Naive thymus-derived CD4-positive, alpha-beta T cell (primary cell): ENCODE measurements around the gene NPEPPS. TPM values are rescaled to one million over a fixed set of nuclear protein-coding genes. Genes with fewer than 3 reads are reported as not detected.
A peak's percentile ranks its signal among the peaks of the same experiment; 100 is the strongest.
"Not testable (repeated sequence)": the region's sequence is repeated elsewhere in the genome, so short reads cannot be mapped to it uniquely, and the experiment has no call there.

Source experiments
- ATAC-seq: fragments of 150-1000 bp; cut with Tn5 transposase; 2 replicates; pipeline ENCODE4 v1.10.0; 2021; ENCODE audit warnings: mild to moderate bottlenecking, moderate library complexity
- CTCF ChIA-PET: fragments of 350-600 bp; sonication (Branson Sonifier 250); formaldehyde crosslinking; loops from one replicate; lab custom pipeline; 2021; ENCODE audit warnings: antibody characterized with exemption; lab: Charles Lee
- POLR2A ChIA-PET: fragments of 350-600 bp; sonication (Branson Sonifier 250); formaldehyde crosslinking; loops from one replicate; lab custom pipeline; 2021; ENCODE audit warnings: antibody characterized with exemption, inconsistent platforms; lab: Charles Lee
- DNase-seq, 9 donors: peaks; one replicate each; pipeline versions ENCODE4 v3.0.0 to v3.0.0-alpha.2; 2020 to 2022; ENCODE audit warnings: mixed read lengths in 1 of 9
- H3K27ac ChIP-seq: one replicate; pipeline ENCODE4 v1.7.0; 2013; ENCODE audit warnings: mild to moderate bottlenecking, low read depth, low read length, moderate library complexity
- H3K27me3 ChIP-seq, 2 donors: one replicate each; pipeline ENCODE4 v1.7.0; 2013; ENCODE audit warnings: low read length in 2 of 2, mild to moderate bottlenecking in 2 of 2, moderate library complexity in 2 of 2; ENCODE audit not compliant: control insufficient read depth in 2 of 2, insufficient read depth in 2 of 2
- H3K36me3 ChIP-seq, 3 experiments: 1 replicate in 2 of 3; 2 replicates in 1 of 3; pipeline ENCODE4 v1.7.0; 2013; ENCODE audit warnings: low read length in 3 of 3, mild to moderate bottlenecking in 3 of 3, moderate library complexity in 1 of 3; ENCODE audit not compliant: insufficient read depth in 3 of 3, control insufficient read depth in 2 of 3
- H3K4me1 ChIP-seq, 2 donors: one replicate each; pipeline ENCODE4 v1.7.0; 2013; ENCODE audit warnings: low read length in 2 of 2, mild to moderate bottlenecking in 2 of 2, moderate library complexity in 1 of 2; ENCODE audit not compliant: control insufficient read depth in 2 of 2, insufficient read depth in 2 of 2
- H3K4me3 ChIP-seq: 2 replicates; pipeline ENCODE4 v1.7.0; 2013; ENCODE audit warnings: mild to moderate bottlenecking, low read length
- H3K9me3 ChIP-seq, 3 experiments: 1 replicate in 2 of 3; 2 replicates in 1 of 3; pipeline ENCODE4 v1.7.0; 2013; ENCODE audit warnings: low read length in 3 of 3; ENCODE audit not compliant: control insufficient read depth in 2 of 3
- H3K27ac Mint-ChIP-seq, 9 donors: one replicate each; pipeline ENCODE4 v1.8.0; 2020 to 2022; ENCODE audit warnings: mixed read lengths in 9 of 9, mild to moderate bottlenecking in 8 of 9, moderate library complexity in 5 of 9, inconsistent platforms in 2 of 9
- H3K27me3 Mint-ChIP-seq, 5 donors: one replicate each; pipeline ENCODE4 v1.8.0; 2021 to 2022; ENCODE audit warnings: mixed read lengths in 5 of 5, mild to moderate bottlenecking in 1 of 5
- H3K36me3 Mint-ChIP-seq, 5 donors: one replicate each; pipeline ENCODE4 v1.8.0; 2020 to 2022; ENCODE audit warnings: mixed read lengths in 5 of 5, mild to moderate bottlenecking in 3 of 5, inconsistent platforms in 1 of 5
- H3K4me1 Mint-ChIP-seq, 7 donors: one replicate each; pipeline ENCODE4 v1.8.0; 2020 to 2022; ENCODE audit warnings: mixed read lengths in 7 of 7, mild to moderate bottlenecking in 3 of 7, inconsistent platforms in 1 of 7
- H3K4me3 Mint-ChIP-seq, 10 donors: one replicate each; pipeline ENCODE4 v1.8.0; 2020 to 2022; ENCODE audit warnings: mild to moderate bottlenecking in 10 of 10, mixed read lengths in 10 of 10, moderate library complexity in 6 of 10, inconsistent platforms in 2 of 10
- H3K9me3 Mint-ChIP-seq, 11 donors: one replicate each; pipeline ENCODE4 v1.8.0; 2020 to 2022; ENCODE audit warnings: mixed read lengths in 11 of 11, mild to moderate bottlenecking in 4 of 11, inconsistent platforms in 1 of 11, moderate library complexity in 1 of 11
- intact Hi-C, 2 donors: fragments of 100-400 bp; cut with micrococcal nuclease; formaldehyde crosslinking; loops; one replicate each; pipeline ENCODE4 v1.15.1; 2023
- polyA plus RNA-seq, 2 donors: library from polyadenylated mRNA; unstranded; fragments of 300-500 nt; fragmentation: Illumina TruSeq; gene quantifications; one replicate each; pipeline ENCODE4 v1.2.3, GENCODE V29; 2021
- total RNA-seq, 6 experiments: library from RNA in 5 of 6; stranded (reverse) in 5 of 6; gene quantifications; 1 replicate in 5 of 6; 2 replicates in 1 of 6; pipeline ENCODE4 v1.2.3 and lab custom pipeline; 2021 to 2026

The NPEPPS gene
- total and polyA plus RNA-seq, 7 experiments from 2014 or later = 33.6 to 129 (median 87.6) TPM

DNA sequence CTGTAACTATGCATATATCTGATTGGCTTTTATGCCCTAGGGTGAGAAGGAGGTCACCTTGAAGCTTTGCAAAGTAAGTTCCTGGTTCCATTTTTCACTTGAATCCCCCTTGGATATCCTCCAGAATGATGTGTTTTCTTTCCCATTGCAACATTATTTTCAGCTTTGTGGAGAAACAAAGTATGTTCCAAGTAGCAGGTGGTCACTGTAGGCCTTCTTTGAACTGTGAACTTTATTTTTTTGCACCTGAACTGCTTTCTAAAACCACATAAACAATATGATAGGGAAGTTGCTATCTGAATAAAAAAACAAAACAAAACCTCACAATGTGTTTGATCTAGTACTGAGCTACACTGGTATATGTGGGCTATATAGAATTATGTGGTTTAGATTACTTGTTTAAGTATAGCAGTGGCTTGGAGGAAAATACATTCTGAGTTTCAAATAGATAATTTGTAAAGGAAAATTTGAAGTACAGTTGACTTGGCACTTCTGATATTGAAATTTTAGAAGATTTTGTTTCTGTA, 29.7 kb downstream of the NPEPPS start:
- DNase-seq = peak in 1 of 9 donors; percentile 3
- ATAC-seq = peak; percentile 36

DNA sequence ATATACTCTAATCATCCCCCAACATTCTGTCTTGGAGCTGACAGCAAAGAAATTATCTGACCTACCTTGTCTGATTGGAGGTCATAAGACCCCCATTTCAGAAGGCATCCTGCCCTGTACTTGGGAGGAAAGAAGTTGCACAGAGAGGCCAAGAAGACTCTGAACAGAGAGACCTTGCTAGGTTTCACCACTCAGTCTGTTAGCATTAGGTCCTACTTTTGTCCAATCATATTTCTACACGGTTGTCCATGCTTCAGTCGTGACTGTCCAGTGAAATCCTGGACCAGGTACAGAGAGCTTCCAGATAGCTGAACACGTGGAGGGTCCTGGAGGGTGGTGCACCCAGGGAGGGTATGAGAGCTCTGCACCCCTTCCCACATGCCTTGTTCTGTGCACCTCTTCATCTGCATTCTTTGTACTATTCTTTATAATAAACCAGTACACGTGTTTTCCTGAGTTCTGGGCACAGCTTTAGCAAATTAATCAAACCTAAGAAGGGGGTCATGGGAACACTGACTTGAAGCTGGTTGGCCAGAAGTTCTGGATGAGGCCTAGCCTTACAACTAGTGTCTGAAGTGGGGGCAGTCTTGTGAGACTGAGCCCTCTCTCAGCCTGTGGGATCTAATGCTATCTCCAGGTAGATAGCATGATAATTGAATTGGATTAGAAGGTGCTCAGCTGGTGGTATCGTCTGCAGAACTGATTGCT, 30.9 kb downstream of the NPEPPS start:
- H3K4me3 ChIP-seq, ATAC-seq, H3K36me3 Mint-ChIP-seq, DNase-seq, H3K27me3 ChIP-seq, H3K27ac ChIP-seq, H3K9me3 Mint-ChIP-seq, POLR2A ChIA-PET, H3K9me3 ChIP-seq, H3K27me3 Mint-ChIP-seq, CTCF ChIA-PET, intact Hi-C loops, H3K36me3 ChIP-seq, H3K4me1 ChIP-seq: not testable (repeated sequence)
- peak overlapping the region in 8 of 9 donors; percentile 51 to 90 (median 60) for H3K27ac Mint-ChIP-seq
- peak overlapping the region in 1 of 10 donors; percentile 7 for H3K4me3 Mint-ChIP-seq
- H3K4me1 Mint-ChIP-seq = peaks cover 11 to 25% (median 20%) of the 10 kb centered on the region in 7 donors

More for the DNA sequence above, 29.7 kb downstream of the NPEPPS start:
- H3K9me3 Mint-ChIP-seq, H3K4me1 ChIP-seq, H3K36me3 Mint-ChIP-seq, H3K4me3 ChIP-seq, H3K9me3 ChIP-seq, CTCF ChIA-PET, H3K27me3 Mint-ChIP-seq, H3K27ac ChIP-seq, intact Hi-C loops, H3K36me3 ChIP-seq, H3K27me3 ChIP-seq, H3K4me3 Mint-ChIP-seq, POLR2A ChIA-PET: not testable (repeated sequence)
- Mint-ChIP-seq H3K27ac (peak overlapping the region in 2 of 9 donors; percentile 32 to 85), H3K4me1 (peaks cover 11 to 24% (median 20%) of the 10 kb centered on the region in 7 donors)

DNA sequence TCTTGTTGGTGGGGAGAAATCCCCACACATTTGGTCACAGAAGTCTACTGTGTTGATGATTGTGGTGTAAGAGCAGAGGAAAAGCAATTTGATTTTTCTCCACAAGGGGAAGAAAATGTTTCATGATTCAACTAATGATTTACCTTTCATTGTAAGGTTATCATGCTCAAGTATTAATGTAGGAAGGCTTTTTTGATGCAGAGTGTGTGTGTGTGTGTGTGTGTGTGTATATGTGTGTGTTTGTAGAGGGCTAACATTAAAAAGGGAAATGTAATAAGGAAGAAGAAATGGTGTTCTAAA, 31.4 kb downstream of the NPEPPS start:
- DNase-seq, ATAC-seq, H3K36me3 Mint-ChIP-seq, H3K4me3 ChIP-seq, H3K27me3 ChIP-seq, H3K4me1 ChIP-seq, H3K9me3 Mint-ChIP-seq, H3K36me3 ChIP-seq, H3K27ac ChIP-seq, H3K4me3 Mint-ChIP-seq, CTCF ChIA-PET, POLR2A ChIA-PET, intact Hi-C loops, H3K27me3 Mint-ChIP-seq, H3K9me3 ChIP-seq: not testable (repeated sequence)
- peaks cover 11 to 30% (median 24%) of the 10 kb centered on the region in 7 donors for H3K4me1 Mint-ChIP-seq
- peak overlapping the region in 2 of 9 donors; percentile 80 to 85 for H3K27ac Mint-ChIP-seq

DNA sequence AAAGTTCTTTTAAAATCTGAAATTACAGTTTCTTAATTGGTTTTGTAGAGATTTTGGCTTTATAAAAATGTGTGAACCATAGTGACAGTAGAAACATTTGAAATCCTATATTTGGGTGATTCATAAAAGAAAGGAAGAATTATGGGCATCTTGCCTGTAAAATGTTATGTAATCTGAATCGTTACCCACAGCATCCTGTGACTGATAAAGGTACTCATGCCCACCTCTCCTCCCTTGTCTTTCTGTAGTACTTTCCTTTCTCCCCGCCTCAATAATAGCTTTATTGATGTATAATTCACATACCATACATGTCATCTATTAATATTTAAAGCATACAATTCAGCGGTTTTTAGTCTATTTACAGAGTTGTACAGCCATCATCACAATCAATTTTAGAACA, 36.4 kb downstream of the NPEPPS start:
- H3K4me3 Mint-ChIP-seq = not testable (repeated sequence)

DNA sequence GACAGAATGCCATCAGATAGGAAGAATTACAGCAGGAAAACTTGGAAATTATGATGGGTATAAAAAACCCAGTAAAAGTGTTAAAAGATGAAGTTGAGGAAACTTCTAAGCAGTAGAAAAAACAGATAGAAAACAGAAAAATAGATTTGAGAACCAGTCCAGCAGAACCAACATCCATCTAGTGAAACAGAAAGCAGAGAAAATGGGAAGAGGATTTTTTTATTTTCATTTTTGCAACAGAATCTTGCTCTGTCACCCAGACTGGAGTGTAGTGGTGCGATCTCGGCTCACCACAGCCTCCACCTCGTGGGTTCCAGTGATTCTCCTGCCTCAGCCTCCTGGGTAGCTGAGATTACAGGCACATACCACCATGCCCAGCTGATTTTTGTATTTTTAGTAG, 41.7 kb downstream of the NPEPPS start:
- POLR2A ChIA-PET, intact Hi-C loops, H3K9me3 Mint-ChIP-seq, DNase-seq, H3K4me3 Mint-ChIP-seq, H3K27me3 ChIP-seq, H3K27me3 Mint-ChIP-seq, CTCF ChIA-PET, H3K4me3 ChIP-seq, H3K9me3 ChIP-seq, ATAC-seq, H3K36me3 ChIP-seq, H3K27ac ChIP-seq, H3K4me1 ChIP-seq: not testable (repeated sequence)
- peaks cover 0 to 15% (median 6%) of the 10 kb centered on the region in 5 donors for H3K36me3 Mint-ChIP-seq
- H3K4me1 Mint-ChIP-seq = peaks cover 0 to 13% (median 4%) of the 10 kb centered on the region in 7 donors
- H3K27ac Mint-ChIP-seq = peak overlapping the region in 1 of 9 donors; percentile 79

More for the DNA sequence above, 36.4 kb downstream of the NPEPPS start:
- H3K27me3 ChIP-seq, intact Hi-C loops, POLR2A ChIA-PET, DNase-seq, H3K9me3 ChIP-seq, ATAC-seq, H3K27ac ChIP-seq, H3K9me3 Mint-ChIP-seq, H3K27me3 Mint-ChIP-seq, H3K36me3 ChIP-seq, H3K4me1 ChIP-seq, CTCF ChIA-PET, H3K4me3 ChIP-seq: not testable (repeated sequence)
- Mint-ChIP-seq H3K4me1 (peaks cover under 1 to 11% (median 8%) of the 10 kb centered on the region in 7 donors), H3K36me3 (peaks cover 0 to 11% (median 4%) of the 10 kb centered on the region in 5 donors), H3K27ac (peak overlapping the region in 2 of 9 donors; percentile 24 to 67)

DNA sequence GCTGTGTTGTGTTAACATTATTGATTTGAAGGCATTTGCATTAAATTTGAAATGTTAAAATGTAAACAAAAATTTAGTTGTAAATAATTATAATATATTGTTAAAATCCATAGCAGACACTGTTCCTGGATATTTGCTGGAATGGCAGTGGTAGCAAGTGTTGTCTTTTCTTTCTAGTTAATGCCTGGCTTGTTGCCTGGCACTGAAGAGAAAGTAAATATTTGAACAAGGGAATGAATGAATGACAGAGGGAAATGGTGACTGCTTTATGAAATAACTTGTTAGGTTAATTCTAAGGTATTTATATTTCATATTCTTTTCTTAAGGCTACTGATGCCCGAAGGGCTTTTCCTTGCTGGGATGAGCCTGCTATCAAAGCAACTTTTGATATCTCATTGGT, 51.5 kb downstream of the NPEPPS start:
- H3K9me3 Mint-ChIP-seq, POLR2A ChIA-PET, H3K27ac ChIP-seq, H3K27me3 Mint-ChIP-seq, H3K36me3 Mint-ChIP-seq, H3K27ac Mint-ChIP-seq, H3K36me3 ChIP-seq, ATAC-seq, H3K4me1 Mint-ChIP-seq, intact Hi-C loops, H3K4me1 ChIP-seq, H3K4me3 Mint-ChIP-seq, H3K27me3 ChIP-seq, H3K4me3 ChIP-seq, H3K9me3 ChIP-seq, DNase-seq, CTCF ChIA-PET: not testable (repeated sequence)
